IMR-90 (cell line): Measurements from ENCODE around the gene TMPRSS15.
"Not testable (repeated sequence)": the region's sequence is repeated elsewhere in the genome, so short reads cannot be mapped to it uniquely, and the experiment has no call there.

Source experiments
- CEBPB ChIP-seq: IDR thresholded peaks from 2 replicates; pipeline ENCODE4 v1.6.1; 2012; ENCODE audit warnings: low read depth, low read length, improper control_type of control experiment
- FOS ChIP-seq: fragments of 150-350 bp; IDR thresholded peaks from 2 replicates; pipeline ENCODE4 v1.6.1; 2016; ENCODE audit warnings: low read depth, low read length
- MAFK ChIP-seq: IDR thresholded peaks from 2 replicates; pipeline ENCODE4 v1.6.1; 2012; ENCODE audit warnings: low read depth, low read length, improper control_type of control experiment
- MAZ ChIP-seq: IDR thresholded peaks from 2 replicates; pipeline ENCODE4 v1.6.1; 2012; ENCODE audit warnings: low read depth, mild to moderate bottlenecking, low read length, improper control_type of control experiment, moderate library complexity, borderline replicate concordance
- MXI1 ChIP-seq: IDR thresholded peaks from 2 replicates; pipeline ENCODE4 v1.6.1; 2012; ENCODE audit warnings: low read depth, mild to moderate bottlenecking, low read length, moderate library complexity, borderline replicate concordance
- NFE2L2 ChIP-seq: fragments of 150-350 bp; IDR thresholded peaks from 2 replicates; pipeline ENCODE4 v1.6.1; 2016; ENCODE audit warnings: low read depth, mild to moderate bottlenecking, low read length
- POLR2A ChIP-seq: IDR thresholded peaks from 2 replicates; pipeline ENCODE4 v1.6.1; 2012; ENCODE audit warnings: mild to moderate bottlenecking, low read depth, low read length
- RAD21 ChIP-seq: IDR thresholded peaks from 2 replicates; pipeline ENCODE4 v1.6.1; 2012; ENCODE audit warnings: low read length, improper control_type of control experiment
- RCOR1 ChIP-seq: IDR thresholded peaks from 2 replicates; pipeline ENCODE4 v1.6.1; 2012; ENCODE audit warnings: mild to moderate bottlenecking, low read length, improper control_type of control experiment; ENCODE audit not compliant: insufficient replicate concordance
- RFX5 ChIP-seq: IDR thresholded peaks from 2 replicates; pipeline ENCODE4 v1.8.0; 2012; ENCODE audit warnings: low read depth, mild to moderate bottlenecking, low read length, moderate library complexity
- SMC3 ChIP-seq: fragments of 150-350 bp; IDR thresholded peaks from 2 replicates; pipeline ENCODE4 v1.6.1; 2016; ENCODE audit warnings: low read depth, mild to moderate bottlenecking, antibody characterized with exemption, low read length, moderate library complexity
- TF ChIP-seq, protein P1 (sequence below): conservative IDR thresholded peaks from 2 replicates; pipeline ENCODE4 v1.5.1; 2012; ENCODE audit warnings: mild to moderate bottlenecking, low read depth, low read length, improper control_type of control experiment
- TF ChIP-seq, protein P2 (sequence below): fragments of 150-350 bp; IDR thresholded peaks from 2 replicates; pipeline ENCODE4 v1.6.1; 2017; ENCODE audit warnings: mild to moderate bottlenecking, antibody characterized with exemption, low read length, low read depth
- TF ChIP-seq, protein P3 (sequence below): fragments of 150-350 bp; IDR thresholded peaks from 2 replicates; pipeline ENCODE4 v1.6.1; 2016; ENCODE audit warnings: low read depth, mild to moderate bottlenecking, low read length, moderate library complexity, borderline replicate concordance

DNA sequence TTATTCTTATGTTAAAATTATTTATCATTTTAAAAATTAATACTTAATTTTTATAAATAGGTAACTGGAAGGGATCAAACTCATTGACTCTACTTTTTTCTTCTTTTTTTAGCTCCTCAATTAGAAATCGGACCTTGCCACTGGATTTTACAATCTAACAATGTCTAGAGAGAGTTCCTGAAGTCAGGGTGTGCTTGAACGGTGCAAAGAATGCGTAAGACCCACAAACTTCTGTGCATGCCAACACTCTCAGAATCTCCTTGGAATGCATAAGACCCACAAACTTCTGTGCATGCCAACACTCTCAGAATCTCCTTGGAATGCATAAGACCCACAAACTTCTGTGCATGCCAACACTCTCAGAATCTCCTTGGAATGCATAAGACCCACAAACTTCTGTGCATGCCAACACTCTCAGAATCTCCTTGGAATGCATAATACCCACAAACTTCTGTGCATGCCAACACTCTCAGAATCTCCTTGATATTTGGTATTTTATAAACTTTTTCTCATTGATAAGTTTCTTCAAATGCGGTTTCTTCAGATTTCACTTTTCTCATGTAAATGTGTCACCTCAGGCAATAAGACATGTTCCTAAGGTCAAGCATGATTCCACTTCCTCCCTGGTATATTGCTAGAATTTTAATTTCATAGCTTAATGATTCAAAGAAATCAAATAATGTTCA, 20.5 kb downstream of the TMPRSS15 start:
- TF ChIP-seq POLR2A, SMC3, MXI1, MAFK, RCOR1, RAD21, CEBPB, RFX5, MAZ, NFE2L2, FOS: not testable (repeated sequence)
- TF ChIP-seq, protein P1, sequence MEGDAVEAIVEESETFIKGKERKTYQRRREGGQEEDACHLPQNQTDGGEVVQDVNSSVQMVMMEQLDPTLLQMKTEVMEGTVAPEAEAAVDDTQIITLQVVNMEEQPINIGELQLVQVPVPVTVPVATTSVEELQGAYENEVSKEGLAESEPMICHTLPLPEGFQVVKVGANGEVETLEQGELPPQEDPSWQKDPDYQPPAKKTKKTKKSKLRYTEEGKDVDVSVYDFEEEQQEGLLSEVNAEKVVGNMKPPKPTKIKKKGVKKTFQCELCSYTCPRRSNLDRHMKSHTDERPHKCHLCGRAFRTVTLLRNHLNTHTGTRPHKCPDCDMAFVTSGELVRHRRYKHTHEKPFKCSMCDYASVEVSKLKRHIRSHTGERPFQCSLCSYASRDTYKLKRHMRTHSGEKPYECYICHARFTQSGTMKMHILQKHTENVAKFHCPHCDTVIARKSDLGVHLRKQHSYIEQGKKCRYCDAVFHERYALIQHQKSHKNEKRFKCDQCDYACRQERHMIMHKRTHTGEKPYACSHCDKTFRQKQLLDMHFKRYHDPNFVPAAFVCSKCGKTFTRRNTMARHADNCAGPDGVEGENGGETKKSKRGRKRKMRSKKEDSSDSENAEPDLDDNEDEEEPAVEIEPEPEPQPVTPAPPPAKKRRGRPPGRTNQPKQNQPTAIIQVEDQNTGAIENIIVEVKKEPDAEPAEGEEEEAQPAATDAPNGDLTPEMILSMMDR, result not testable (repeated sequence)
- TF ChIP-seq, protein P2, sequence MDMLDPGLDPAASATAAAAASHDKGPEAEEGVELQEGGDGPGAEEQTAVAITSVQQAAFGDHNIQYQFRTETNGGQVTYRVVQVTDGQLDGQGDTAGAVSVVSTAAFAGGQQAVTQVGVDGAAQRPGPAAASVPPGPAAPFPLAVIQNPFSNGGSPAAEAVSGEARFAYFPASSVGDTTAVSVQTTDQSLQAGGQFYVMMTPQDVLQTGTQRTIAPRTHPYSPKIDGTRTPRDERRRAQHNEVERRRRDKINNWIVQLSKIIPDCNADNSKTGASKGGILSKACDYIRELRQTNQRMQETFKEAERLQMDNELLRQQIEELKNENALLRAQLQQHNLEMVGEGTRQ, result not testable (repeated sequence)
- TF ChIP-seq, protein P3, sequence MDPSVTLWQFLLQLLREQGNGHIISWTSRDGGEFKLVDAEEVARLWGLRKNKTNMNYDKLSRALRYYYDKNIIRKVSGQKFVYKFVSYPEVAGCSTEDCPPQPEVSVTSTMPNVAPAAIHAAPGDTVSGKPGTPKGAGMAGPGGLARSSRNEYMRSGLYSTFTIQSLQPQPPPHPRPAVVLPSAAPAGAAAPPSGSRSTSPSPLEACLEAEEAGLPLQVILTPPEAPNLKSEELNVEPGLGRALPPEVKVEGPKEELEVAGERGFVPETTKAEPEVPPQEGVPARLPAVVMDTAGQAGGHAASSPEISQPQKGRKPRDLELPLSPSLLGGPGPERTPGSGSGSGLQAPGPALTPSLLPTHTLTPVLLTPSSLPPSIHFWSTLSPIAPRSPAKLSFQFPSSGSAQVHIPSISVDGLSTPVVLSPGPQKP, result not testable (repeated sequence)
